Measurements from ENCODE around the gene ASTN1.
"Not testable (repeated sequence)": the region's sequence is repeated elsewhere in the genome, so short reads cannot be mapped to it uniquely, and the experiment has no call there.

ASTN1 gene

DNA sequence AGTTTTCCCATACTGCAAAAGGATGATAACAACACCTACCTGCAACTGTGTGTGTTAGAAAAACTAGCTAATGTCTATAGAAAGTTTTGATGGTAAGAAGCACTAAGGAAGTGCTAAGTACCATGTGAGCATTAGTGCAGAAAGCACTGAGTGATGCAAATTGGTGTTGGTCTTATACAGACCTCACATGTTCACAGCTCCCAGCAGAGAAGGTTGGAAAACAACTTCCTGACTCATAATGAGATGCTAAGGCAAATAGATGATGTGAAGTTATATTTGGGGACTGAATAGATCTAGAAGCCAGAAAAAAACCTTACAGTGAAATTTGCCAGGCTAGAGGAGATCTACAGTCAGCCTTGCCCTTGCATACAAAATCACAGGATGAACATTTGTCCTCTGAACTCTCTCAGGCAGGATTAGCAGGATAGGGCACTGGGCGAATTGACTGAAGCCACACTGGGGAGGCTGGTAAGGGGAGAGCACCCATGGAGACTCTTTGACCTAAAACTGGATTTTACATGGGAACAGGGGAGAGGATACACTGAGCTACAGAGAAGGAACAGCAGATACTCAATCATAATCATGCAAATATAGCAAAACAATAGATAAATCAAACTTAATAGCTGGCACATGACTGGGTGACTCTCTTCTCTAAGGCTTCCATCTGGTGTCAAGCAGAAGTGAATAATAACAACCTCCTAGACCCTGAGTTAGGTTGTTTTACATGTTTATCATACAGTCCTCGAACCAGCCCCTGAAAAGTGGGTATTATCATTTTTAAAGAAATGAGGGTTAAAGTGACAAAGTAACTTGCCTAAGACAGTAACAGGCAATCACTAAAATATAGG, 61.3 kb downstream of the ASTN1 start:
- DNase-seq, result no peak

DNA sequence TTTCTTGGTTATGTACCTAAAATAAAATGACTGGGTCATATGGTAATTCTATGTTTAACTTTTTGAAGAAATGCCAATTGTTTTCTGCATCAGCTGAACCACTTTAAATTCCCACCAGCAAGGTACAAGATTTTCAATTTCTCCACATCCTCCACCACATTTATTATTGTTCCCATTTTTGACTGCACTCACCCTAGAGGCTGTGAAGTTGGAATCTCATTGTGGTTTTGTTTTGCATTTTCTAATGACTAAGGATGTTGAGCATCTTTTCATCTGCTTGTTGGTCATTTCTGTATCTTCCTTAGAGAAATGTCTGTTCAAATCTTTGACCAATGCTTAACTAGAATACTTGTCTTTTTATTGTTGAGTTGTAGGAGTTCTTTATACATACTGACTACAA, 72.5 kb downstream of the ASTN1 start:
- DNase-seq, result no peak

DNA sequence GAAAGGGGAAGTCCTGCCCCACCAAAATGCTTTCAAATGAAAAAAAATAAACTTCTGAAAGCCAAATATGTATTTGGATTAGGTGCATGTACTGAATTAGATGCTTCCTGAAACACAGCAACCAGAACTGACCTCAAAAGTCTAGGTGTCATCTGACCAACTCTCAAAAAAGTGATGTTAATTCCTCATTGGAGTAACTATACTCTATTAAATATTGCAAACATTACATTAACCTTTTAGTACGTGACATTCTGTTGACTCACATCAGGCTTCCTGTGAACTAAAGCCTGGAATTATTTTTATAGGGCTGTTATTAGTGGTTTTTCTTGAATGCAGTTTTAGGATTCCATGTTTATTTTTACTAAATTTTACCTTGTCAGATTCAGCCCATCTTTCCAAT, 73.5 kb downstream of the ASTN1 start:
- DNase-seq, result no peak

DNA sequence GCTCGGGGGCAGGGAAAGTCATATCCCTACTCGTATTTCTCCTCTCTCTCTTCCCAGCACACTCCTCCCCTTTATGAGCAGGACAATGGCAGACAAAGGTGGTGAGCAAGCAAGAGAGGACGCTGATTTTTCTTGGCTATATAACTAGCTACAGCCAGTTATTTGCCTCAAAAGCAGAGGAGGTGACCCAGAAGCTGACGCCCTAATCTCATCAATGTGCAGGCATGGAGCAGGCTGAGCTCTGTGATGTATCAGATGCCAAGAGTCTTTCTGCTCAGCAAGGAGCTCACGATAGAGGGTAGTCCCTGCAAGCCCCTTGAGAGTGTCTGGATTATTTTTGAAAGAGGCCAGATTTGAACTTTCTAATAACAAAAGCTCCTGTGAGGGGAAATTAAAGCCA, 75.5 kb downstream of the ASTN1 start:
- DNase-seq, result no peak

DNA sequence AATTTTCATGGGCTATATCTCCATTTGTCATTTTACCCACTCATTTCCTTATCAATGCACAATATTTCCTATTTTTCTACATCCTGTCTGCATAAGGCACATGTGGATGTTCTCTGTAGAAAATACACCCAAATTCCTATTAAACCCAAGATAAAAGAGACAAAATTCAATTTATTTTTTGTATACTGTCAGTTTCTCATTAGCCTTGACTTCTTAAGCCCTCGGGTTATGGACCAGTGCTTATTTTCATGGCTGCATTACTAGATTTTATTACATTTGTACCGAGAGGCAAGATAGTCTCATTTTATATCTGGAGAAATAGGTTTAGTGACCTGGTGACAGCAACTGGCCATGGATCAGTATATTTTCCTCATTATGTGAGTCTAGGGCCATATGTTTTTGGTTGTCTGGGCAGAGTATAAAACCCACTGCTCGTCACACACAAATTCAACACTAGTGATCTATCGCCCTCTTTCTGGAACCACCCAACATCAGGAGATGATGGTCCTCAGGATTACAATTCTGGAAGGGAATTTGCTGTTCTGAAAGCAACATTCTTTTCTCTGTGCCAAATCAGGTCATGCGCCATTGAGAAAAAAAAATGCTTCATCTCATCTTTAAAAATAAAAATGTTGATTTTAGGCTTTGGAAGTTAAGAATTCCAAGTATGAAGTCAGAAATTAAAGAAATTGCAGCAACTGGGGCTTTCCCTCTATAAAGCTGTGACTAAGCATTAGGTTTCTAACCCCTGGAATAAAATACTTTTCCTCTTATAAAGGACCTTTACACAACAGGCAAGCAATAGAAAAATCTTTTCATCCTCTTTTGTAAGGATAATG, 81.4 kb downstream of the ASTN1 start:
- DNase-seq, result no peak

DNA sequence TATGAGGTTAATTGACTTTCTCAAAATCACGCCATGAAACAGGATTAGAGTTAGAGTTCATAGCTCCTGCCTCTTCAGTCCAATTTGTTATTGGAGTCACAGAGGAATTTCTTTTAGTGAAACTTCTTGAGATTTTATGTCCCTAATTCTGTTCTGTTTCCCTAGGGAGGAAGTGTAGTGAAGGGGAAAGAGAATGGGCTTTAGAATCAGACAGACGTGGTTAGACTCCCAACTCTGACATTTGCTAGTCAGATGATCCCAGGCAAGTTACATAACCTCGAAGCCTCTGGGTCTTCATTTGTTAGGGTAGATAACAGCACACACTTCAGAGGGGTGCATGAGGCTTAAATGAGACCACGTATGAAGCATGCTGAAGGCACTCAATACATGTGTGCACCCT, 83.9 kb downstream of the ASTN1 start:
- DNase-seq, result no peak

DNA sequence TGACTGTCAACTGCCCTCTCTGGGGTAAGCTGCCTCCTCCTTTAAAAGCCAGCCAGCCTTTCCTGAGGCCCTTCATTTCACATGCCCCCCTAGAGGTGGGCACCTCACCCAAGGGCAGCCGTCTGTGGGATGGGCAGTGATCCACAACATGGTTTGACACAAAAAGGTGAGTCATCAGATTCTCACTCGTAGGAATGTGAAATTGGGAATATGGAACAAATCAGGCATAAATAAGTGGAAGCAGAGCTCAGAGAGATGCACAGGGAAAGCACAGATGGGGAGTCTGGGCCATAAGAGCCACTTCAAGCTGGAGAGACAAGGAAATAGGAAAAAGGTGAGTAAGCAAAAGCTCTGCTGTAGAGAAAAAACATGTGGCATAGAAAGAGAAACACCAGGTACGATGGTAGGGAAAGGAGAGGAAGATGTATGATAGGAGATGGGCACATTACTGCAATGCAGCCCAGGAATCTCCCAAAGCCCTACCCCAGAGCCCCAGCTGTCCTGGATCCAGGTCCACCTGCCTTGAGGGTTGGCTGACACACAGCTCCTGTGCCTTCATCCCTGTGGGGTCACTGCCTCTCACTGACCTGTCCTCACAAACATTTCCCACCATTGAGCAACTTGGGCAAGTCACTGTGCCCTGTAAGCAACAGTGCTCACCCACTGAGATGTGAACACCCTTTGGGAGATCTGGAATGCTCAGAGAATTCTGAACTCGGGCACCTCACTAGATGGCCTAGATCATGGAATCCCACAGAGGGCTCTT, 86.6 kb downstream of the ASTN1 start:
- no peak for DNase-seq

DNA sequence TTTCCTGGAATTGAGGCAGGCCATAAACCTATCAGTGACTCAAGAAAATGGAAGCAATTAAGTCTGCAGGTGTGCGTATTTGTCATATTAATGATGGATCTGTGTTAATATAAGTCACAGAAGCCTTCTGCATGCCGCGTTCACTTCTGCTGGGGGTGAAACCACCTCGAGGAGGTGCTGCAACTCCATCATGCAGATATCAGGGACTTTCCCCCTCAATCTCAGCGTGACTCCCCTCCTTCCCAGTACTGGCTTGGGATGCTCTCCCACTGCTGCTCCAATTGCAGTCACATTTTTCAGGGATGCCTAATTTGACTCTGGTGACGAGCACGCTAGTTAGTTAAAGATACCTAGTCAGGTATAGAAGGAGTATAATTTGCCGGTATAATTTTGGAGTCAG, 87.5 kb downstream of the ASTN1 start:
- no peak for DNase-seq

DNA sequence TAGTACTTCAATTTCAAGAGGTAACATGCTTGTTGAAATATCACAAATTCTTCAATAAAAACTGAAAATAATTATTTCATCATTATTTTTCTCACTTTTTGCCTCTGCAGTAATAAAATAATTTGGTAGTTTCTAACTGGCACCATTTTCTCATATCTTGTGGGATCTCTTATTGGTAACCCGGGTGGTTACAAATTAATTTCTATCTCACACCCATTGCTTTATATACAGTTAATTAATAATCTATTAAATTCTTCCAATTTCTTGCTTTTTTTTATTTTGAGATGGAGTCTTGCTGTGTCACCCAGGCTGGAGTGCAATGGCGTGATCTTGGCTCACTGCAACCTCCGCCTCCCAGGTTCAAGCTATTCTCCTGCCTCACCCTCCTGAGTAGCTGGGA, 89.7 kb downstream of the ASTN1 start:
- DNase-seq, result not testable (repeated sequence)

DNA sequence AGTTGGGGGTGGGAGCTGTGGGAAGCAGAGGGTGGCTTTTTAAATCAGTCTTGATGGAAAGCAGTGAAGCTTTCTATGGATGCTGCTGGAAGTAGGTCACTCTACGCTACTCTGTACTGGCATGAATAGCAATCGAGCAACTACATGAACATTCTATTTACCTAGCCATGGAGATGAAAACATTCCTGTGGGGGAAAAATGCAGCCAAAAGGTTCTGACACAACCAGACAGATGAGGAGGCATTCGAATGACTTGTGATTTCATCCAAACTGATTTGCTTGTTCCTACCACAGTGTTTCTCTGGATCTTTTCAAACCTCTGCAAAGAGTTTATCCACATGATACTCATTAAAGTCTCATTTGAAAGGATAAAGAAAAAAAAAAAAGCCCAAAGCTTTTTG, 95.0 kb downstream of the ASTN1 start:
- no peak for DNase-seq

DNA sequence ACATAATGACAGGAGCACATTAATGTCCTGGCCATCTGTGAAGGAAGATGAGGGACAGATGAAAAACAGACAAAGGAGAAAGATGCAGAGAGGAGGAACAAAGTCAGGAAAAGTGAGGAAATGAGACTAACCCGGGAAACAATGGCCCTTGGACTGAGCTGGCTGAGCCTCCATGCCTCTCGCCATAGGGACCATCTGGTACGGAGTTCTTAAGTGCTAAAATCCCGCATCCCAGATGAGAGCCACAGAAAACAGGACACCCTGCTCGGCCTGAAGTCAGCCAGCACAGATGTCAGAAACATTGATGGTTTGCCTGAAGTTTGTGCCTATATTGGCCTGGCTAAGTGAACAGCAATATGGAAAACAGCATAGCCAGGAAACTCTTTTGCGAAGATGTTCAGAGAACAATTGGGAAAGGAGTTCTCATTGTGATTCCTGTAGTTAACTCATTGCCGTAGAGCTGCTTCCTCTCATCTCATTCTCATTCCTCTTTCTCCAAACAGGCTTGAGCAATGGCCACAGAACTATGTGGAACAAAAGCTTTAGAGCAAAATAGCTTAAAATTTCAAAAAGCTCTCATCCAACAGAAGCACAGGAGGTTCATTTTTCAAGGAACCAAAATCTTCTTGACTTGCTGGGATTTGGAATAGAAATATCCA, 96.6 kb downstream of the ASTN1 start:
- no peak for DNase-seq

DNA sequence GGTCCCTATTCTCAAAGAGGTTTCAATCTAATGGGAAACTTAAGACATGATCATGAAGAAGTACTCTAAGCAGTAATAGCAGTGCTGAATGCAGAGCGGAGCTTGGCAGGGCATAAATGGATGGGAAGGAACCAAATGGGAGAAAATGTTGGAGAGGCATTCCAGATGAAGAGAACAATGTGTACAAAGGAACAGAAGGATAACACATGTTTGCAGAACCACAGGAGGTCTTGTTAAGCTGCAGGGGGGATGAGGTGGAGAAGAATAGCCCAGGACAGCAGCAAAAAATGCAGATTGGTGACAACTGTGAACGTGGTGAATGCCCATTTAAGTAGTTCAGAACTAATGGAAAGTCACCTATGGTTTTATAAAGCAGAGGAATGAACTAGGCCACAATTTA, 99.1 kb downstream of the ASTN1 start:
- DNase-seq, result no peak

DNA sequence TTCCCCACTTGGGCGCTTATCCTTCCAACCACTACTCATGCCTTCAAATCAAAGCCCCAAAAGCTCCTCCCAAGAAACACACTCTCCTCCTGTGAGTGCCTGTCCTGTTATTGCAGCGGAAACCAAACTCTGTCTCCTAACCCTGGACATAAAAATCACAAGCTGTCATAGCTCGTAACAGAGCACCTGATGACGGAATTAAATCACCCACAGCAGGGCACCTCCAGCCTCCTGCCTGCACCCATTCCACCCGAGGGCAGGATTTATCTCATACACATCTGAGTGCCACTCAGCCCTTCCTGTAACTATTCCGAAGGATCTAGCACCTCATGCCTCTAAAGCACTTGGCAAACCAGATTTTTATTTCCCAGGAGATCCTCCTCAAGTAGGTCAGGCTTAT, 100.9 kb downstream of the ASTN1 start:
- no peak for DNase-seq

DNA sequence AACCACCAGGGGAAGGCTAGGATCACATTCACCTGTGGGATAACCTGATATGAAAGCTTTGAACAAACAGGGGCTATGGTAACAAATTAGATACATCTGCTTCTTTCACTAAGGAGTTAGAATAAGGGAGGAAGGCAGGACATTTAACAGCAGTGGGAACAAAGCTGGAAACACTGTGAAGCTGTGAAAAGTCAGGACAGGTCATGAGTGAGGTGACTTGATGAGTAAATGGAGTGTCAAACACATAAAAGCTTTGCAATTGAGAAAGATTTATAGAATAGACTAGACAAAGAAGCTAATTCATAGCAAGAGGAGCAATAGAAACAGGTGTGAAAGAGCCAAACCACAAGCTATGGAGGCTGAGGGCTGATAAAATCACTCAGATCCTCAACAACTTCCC, 110.0 kb downstream of the ASTN1 start:
- DNase-seq, result no peak

DNA sequence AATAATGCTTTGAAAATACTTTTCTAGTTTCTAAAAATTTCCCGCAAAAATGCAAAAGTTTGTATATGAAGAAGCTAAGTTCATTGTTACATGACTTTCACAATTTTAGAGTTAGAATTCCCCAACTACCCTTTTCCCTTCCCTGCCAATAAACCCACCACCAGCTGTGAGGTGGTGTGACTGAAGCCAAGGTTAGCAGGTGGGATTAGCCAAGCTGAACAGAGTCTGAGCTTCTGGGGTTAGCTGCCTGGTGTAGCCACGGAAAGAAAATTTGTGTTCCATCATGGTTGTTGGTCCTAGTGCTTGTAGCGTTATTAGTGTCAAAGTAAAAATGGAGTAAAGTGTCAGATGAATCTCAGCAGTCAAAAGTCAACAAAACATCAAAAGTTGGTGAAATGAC, 110.9 kb downstream of the ASTN1 start:
- no peak for DNase-seq

DNA sequence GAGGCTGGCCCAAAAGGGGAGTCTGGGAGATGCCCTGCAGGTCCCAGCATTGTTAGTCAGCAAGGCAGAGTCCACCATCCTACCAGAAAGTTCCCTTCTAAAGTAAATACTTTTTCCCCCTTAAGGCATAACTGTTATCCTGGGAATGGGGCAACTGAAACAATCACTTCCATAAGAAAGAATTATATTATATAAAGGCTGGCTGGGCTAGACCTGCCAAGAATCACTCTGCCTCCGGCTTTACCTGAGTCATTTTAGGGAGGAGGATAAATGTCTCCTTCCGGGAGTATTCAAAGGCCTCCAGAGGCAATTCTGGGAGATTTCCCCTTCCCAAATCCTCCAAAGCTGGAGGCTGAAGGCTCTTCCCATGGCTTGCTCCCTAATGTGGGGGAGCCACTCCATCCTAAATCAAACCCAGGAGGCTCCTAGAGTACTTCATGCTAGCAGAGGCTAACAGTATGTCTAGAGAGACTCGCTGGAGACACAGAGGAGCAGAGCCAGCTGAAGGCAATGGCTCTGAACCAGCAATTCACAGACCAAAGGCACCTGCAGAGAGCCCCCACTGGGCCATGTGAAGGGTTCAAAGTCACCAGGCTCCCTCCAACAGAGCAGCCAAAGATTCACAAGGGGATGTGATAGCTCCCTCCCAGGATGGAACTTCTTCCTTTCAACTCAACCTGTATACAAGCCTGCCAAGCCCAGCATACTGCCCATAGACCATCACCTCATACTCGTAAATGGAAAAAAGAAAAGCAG, 116.0 kb downstream of the ASTN1 start:
- no peak for DNase-seq

DNA sequence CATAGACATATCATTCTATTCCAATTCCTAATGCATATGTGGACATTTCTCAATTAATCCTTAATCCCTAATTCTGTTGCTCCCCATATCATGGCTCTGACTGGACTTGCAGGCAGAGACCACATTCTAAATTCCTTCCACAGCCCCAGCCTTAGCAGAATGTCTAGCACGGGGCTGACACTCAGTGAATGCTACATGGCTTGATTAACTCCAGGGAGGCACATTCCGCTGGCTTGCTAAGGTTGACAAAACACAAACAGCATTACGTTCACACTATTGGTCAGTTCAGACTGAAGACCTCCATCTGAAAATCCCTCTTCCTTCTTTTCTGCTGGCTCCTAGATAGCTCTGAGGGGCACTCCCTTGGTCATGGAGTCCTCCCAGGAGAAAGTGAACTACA, 119.4 kb downstream of the ASTN1 start:
- no peak for DNase-seq

DNA sequence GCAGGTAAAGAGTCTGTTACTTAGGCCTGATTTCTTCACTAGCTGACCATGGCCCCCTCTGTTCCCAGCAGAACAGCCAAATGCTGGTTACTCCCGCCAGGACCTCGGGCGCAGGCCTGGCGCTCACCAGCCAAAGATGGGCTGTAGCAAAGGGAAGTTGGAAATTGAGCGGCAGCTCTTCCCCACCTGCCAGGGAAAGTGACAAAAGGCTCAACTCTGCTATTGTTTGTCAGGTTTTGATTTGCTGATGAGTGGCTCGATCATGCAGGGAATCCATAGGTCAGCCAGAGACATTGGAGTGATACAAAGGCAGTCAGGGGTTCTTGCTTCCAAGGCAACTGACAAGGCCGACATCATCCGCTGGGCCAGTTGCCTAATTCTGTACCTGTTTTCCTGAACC, 120.1 kb downstream of the ASTN1 start:
- no peak for DNase-seq

DNA sequence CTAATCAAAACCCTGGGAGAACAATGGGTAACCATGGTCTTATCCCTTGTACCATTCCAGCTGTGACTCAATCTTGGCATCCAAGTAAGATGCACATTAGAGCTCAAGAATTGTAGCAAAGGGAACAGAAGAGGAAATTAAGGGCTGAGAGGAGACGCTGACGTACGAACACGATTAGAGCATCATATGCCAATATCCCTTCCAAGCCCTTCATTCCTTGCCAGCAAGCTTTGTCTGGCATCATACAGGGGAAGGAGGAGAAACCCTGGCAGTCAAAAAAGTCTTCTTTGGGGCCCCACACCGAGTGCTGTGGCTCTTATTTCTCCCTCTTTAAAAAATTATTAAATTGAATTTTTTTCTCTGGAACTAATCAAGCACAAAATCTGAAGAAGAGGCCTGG, 120.9 kb downstream of the ASTN1 start:
- no peak for DNase-seq

DNA sequence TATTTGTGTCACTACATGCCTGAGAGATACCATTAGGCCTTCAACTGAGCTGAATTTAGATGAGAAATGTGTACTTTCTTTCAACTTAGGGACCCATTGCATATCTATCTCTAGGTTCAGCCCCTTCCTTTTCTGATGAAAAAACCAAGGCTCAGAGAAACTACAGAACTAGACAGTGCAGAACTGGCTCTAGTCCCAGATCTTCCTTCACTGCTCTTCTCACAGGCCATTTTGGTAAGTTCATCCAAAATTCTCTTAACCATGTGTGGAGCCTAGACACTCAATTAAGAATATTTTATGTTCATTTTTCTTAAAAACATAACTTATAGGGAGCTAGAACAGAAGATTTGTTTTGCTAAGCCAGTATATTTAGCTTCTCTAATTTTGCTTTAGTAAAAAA, 128.9 kb downstream of the ASTN1 start:
- DNase-seq, result no peak

DNA sequence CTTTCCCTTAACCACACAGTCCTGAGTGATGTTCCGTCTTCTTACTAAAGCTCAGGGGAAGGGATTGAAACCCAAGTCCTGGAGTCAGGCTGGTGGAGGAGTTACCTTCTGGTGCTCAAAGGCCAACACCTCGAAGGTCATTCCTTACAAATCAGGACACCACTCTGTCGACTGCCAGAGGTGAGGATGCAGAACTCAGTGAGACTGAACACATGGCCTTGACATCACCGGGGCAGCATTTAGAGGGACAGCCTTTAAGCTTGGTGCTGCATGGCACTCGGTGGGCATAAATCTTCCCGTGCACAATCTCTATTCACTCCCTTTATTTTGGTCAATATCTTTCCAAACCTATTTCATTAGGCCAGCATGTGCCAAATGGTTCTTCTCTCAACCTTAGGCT, 130.9 kb downstream of the ASTN1 start:
- no peak for DNase-seq

DNA sequence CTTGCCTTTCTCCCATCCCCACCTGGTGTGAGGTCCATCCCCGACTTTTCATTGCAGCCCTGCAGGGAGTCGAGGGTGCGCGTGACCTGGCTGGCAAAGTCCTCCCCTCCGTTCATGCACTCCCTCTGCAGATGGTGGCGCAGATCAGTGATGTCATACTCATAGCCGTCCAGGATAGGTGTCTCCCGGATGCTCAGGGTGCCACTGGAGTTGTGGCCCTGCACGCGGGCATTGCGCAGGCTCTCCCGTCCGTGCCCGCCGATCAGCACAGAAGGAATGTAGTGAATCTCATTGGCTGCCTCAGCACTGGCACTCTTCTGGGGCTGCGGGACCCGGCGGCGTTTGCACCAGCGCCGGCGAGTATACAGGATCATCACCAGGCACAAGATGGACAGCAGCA, 132.1 kb downstream of the ASTN1 start:
- DNase-seq, result no peak
